GM21367 (cell line): Measurements from ENCODE around the gene B4GAT1.
"Not testable (repeated sequence)": the region's sequence is repeated elsewhere in the genome, so short reads cannot be mapped to it uniquely, and the experiment has no call there.

Source experiments
- ATAC-seq: cut with Tn5 transposase; IDR thresholded peaks from one replicate; pipeline ENCODE4 v1.9.1; 2021; ENCODE audit not compliant: unreplicated experiment

The B4GAT1 gene

DNA sequence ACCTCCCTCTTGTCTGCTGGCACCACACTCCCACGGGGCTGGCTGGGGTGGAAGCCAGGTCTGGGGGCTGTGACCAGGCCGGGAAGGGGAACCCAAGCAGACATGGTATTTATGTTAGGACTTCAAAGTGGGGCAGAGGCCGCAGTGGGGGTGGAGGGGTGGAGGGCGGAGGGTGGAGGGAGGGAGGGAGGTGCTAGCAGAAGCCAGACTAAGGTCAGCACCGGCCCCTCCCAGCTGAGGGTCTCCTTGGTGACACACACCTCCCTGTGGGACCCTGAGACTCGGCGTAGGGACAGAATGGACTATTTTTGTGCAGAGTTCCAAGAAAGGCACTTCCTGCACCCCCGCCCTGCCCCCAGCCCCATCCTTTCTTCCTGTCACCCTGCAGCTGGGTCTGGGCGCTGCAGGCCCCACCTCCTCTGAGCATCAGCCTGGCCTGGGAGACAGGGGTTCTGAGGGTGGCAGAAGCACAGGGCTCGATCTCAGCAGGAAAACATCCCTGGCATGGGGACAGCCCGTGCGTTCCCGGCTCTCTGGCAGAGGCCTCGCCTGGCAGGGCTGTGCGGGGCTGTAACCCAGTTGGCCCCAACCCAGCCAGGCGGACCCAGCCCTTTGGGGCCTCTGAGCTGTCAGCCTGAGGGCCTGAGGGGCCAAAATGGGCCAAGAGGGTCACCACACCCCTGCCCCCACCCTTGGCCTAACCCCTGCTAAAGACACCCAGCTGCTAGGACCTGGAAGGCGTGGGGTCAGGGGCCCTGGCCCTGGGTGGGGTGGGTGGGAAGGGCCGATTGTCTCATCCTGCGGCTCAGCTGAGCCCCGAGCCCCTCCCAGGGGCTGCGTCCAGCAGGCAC lies 20.9 kb downstream of the B4GAT1 start:
- ATAC-seq, result no peak

DNA sequence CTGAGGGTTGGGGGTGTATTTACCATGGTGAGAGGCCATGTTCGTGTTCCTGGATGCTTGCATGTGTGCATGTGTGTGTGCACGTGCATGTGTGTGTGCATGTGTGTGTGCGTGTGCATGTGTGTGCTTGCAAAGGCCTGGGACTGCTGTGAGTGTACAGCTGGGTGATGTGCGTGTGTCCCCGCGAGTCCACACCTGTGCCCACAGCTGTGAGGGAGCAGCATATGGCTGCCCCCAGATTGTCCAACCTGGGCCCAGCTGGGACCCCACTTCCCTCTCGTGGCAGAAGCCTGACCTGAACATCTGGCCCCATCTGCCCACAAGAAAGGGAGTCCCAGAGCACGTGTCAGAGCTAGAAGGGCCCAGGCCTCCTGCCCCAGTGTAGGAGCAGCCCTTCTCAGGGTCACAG lies 22.2 kb downstream of the B4GAT1 start:
- no peak for ATAC-seq

DNA sequence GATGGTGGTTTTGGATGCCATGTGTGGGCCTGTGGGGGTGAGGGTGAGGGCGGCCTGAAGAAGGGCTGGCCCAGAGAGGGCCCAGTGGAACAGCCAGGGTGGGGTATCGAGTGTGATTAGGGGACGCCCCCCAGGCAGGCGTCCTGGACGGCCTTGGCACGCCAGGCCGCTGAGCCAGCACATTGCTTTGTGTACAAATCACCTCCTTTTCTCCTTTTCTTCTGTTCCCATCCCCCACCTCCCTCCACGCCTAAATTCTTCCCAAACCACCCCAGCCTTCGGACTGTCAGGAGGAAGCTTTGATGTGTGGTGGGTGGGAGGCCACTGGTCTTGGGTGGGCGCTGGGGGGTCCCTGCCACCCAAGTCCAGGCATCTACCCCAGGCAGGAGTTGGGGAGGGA lies 22.8 kb downstream of the B4GAT1 start:
- no peak for ATAC-seq

DNA sequence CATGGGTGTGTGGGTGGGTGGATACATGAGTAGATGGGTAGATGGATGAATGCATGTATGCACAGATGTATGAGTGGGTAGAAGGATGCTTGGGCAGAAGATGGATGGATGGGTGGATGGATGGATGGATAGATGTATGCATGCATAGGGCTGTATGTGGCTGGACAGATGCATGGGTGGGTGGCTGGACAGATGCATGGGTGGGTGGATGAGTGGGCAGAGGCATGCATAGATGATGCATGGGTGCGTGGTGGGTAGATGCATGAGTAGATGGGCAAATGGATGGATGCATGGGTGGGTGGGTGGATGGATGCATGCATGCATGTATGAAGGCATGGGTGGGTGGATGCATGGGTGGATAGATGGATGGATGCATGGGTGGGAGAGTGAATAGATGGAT lies 23.7 kb downstream of the B4GAT1 start:
- no peak for ATAC-seq

DNA sequence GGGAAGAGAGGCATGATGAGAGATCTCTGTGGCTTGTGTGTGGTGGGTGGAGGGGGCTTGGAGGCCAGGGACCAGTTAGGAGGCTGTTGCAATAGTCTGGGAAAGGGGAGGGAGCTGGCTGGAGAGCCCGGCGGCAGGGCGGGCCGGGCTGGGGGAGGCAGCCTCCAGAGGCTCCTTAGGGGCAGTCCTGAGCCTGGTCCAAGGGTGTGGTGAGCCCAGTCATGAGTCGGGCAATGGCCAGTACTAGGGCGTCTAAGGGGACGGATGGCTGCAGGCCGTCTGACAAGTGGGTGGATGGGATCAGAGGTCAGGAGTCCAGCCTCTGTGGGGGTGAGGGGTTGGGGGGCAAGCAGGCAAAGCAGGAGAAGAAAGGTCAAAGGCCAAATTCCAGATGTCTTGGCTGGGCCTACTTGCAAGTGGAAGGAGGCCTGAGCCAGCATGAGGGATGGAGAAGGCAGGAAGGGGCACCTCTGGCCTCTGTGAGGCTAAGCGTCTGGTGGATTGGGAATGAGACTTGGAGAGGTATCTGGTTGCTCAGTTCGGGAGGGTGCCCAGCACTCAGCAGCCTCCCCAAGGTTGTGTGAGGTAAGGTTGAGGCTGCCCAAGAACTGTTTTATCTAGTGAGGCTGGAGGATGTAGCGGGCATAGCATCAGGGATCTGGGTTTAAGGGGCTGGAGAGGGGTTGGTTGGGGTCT lies 24.5 kb downstream of the B4GAT1 start:
- ATAC-seq, result no peak

DNA sequence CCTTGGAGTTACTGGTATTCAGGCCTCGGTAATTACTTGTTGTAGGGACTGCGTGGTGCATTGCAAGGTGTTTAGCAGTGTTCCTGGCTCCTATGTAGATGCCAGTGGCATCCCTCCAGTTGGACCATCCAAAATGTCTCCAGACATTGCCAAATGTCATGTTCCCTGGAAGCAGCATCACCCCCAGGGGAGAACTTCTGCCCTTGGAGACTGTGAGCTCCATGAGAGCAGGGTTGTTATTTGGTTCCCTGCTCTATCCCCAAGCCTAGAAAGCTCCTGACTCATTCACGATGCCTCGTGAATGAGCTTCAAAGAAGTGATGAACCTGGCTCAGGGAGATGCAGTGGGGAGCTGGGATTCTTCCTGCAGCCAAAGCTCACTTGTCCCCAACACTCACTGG lies 25.8 kb downstream of the B4GAT1 start:
- no peak for ATAC-seq

DNA sequence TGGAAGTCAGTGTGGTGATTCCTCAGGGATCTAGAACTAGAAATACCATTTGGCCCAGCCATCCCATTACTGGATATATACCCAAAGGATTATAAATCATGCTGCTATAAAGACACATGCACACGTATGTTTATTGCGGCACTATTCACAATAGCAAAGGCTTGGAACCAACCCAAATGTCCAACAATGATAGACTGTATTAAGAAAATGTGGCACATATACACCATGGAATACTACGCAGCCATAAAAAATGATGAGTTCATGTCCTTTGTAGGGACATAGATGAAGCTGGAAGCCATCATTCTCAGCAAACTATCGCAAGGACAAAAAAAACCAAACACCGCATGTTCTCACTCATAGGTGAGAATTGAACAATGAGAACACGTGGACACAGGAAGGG lies 26.7 kb downstream of the B4GAT1 start:
- ATAC-seq, result not testable (repeated sequence)

DNA sequence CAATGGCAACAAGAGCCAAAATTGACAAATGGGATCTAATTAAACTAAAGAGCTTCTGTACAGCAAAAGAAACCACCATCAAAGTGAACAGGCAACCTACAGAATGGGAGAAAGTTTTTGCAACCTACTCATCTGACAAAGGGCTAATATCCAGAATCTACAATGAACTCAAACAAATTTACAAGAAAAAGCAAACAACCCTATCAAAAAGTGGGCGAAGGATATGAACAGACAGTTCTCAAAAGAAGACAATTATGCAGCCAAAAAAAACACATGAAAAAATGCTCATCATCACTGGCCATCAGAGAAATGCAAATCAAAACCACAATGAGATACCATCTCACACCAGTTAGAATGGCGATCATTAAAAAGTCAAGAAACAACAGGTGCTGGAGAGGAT lies 27.1 kb downstream of the B4GAT1 start:
- not testable (repeated sequence) for ATAC-seq

DNA sequence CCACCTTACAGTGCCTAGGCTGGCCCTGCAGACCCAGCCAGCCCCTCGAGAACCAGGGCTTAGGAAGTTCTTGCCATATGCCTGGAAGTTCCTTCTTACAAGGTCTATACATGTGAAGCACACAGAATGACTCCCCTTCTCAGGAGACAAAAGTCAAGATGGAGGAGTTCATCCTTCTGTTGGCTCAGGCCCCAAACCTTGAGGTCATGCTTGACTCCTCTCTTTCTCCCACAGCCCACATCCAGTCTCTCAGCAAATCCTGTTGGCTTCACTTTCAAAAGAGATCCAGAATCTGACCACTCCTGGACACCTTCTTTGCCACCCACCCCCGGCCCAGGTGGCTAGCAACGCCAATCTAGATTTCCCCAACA lies 28.8 kb downstream of the B4GAT1 start:
- no peak for ATAC-seq

DNA sequence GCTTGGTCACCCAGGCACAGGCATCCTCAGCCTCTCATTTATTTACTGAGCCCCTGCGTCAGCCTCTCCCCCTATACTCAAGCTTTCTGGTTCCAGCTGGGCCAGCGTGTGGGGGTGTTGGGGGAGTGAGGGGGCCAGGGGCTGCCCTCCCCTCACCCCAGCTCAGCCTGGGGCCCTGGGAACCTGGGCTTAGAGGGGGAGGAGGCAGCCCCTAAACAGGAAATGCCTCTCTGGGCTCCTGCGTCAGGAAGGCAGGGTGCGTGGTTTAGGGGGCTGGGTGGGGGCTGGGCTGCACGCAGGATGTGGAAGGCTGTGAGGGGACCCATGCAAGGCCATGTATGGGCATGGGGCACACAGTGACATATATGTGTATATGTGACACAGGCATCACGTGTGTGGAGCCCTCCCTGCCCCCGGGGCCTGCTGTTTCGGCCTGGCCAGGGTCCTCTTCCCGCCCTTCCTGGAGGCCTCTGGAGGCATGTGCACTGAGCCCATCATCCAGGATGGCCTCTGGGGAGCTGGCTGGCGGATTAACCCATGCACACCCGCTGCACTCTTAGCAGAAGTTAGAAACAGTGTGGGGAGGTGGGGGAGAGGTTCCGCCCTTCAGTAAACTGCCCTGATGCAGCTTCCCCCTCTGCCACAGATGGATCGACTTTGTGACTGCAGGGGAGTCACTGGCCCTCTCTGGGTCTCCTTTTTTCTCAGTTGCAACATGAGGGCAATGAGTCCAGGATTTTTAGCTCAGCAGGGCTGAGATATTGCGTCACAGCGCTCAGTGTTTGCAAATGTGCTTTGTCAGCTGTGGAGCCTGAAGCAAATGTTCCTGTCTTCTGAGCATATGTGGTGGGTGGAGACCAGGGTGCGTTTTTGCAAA lies 29.5 kb downstream of the B4GAT1 start:
- no peak for ATAC-seq

DNA sequence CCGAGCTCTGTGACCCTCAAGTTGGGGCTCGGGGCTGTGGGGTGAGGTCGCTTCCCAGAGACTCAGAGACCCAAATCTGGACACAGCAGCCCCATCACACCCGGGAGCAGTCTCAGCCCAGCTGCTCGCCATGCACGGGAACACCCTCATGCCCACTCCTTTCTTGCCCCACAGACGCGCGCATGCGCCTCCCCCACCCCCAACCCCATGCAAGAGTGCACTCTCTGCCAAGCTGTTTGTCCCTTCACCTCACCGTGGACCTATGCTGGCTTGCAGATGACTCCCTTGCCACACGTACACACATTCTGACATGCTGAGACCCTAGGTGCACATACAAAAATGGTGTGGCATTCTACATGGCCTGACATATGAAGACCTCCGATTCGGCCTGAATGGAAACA lies 30.1 kb downstream of the B4GAT1 start:
- no peak for ATAC-seq

DNA sequence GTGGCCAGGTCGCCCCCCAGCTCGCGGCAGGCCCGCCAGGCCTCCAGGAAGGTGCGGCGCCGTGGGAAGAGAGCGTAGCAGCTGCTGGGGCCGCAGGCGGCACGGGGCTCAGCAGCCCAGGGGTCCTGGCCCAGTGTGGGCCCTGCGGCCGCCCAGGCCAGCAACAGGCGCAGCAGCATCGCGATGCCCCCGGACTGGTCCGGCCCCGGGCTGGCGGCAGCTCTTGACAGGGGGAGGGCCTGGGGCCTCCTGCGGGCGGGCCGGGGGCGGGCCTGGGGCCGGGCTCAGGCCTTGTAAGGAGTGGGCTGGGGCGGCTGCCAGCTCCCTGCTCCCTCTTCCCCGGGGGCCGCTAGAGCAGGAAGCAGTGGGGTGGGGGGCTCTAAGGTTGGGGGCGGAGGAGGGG lies 30.6 kb downstream of the B4GAT1 start, which contains the start of gene CD248:
CD248 (minus strand) TSS at position 196 of the 403 bp plus-strand sequence; CDS start at position 179, 17 bp downstream.
- ATAC-seq, result no peak

DNA sequence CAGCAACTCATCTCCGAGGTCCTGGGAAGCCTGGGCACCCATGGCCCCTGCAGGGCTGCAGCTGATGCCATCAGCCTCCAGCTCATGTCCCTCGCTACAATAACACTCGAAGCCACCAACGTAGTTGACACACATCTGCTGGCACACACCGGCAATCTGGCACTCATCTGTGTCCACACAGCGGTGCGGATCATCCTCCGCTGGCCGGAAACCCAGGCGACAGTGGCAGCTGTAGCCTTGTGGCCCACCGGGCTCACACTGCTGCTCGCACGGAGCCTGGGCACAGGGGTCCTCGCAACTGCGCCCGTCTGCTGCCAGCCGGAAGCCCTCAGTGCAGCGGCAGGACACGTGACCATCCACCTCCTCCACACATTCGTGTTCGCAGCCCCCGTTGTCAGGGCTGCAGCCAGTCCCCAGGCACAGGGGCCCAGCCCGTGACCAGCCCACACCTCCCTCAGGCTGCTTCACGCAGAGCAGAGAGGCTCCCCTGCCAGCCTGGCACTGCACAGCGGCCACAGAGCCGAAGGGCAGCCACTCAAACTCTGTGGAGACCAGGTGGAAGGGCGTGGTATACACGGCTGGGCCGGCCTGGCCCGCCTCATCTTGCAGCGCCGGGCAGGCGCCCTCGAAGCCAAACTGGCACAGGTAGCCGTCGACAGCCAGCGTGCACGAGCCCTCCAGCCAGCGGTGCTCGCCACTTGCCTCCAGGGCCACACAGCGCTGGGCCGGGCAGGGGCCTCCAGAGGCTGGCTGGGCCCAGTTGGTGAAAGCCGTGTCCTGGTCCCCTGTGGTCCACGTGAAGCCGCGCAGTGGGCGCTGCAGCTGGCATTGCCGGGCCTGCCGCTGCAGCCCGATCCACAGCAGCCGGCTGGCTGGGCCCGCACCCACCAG lies 31.3 kb downstream of the B4GAT1 start:
- ATAC-seq, result no peak

DNA sequence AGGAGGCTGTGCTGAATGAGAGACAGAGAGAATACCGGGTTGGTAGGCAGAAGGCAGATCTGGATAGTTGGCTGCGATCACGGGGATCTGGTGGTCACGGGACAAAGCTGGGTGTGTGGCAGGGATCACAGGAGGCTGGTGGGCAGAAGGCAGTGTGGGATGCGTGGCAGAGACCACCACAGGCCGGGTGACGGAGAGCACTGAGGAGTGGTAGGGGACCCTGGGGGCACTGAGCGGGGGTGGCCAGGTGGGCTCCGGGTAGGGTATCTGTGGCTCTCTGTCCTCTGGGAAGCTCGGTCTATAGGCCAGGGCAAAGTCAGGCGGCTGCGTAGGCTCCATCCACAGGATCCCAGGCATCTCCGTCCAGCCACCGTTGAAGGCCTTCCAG lies 31.9 kb downstream of the B4GAT1 start:
- no peak for ATAC-seq

DNA sequence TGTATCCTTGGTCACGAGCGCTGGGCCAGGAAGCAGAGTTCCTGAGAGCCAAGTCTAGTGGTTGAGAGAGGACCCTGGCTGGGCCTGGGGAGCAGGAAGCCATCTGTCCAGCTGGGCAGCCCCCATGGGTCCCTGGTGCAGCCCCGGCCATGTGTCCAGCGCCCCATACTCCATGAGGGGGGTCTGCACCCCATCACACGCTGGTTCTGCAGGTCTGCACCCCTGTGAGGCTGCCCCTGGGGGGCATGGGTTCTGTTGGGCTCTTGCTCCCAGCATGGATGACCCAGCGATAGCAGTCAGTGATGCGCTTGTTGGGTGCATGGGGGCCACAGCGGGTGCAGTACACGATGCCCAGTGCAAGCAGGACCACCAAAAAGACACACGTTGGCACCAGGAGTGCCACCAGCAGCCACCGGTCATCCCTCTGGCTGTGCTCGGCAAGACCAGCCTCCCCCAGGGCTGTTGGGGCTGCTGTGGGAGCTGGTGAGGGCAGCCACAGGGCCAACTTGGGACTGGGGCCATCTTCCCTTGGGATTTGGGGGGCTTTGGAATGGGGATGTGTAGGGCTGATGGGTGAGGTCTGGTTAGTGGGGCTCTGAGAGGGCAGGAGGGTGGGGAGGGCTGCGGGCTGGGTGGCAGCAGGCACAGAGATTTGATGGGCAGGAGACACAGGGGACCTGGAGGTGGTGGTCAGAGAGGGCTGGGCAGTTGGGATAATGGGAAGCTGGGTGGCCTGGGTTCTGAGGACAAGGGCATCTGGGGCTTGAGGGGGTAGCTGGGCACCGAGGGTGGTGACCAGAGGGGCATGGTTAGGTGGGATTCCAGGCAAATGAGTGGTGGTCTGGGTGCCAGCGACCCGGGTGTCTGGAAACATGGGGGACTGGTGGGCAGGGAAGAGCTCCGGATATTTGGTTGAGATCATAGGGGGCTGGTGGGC lies 32.6 kb downstream of the B4GAT1 start:
- ATAC-seq, result no peak

DNA sequence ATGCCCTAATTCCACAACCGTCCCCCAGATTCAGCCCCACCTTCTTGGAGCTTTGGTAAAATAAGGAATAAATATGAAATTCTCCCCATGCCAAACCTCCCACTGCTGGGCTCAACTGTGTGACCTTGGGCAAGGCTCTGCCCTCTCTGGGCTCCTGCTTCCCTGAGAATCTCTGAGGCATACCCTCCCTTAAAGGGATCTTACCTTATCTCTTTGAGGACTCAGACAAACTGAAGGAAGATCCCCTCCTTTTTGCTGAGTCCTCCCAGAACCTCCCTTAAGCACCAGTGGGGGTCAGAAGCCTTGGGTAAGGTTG lies 33.3 kb downstream of the B4GAT1 start:
- no peak for ATAC-seq

DNA sequence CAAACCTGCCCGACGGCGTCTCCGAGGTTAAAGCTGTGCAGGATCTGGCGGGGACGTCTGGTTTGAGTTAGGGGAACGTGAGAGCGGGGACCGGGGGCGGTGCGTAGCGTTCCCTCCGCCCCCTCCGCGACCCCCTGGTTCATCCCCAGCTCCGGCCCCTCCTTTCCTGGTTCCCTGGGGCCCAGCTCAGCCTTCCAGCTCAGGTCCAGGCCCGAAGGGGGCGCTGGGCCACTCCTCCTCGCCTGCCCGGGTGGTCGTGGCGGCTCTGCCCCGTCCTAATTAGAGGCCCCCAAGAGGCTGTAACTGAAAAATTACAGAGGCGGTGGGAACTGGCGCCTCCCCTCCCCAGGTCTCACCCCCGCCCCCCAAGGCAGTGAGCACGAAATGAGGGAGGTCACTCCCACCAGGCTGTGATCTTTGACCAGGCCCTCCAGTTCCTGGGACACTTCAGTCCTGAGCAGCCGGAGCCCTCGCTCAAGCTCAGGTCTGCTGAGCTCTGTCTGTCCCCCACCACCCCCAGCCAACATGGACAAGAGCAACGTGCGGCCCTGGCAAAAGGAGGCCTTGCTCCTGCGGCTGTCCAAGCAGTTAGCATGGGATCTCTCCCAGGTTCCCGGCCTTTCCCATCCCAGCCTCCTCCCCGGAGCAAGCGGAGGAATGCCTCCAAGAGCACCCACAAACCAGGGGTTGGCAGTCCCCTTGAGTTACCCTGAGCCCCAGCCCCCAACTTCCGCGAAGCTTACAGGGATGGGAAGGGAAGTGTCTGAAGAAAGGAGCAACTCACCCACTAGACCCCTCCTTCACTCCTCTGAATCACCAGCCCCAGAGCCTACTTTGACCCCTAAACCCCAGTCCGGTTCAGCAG lies 33.9 kb downstream of the B4GAT1 start:
- no peak for ATAC-seq

DNA sequence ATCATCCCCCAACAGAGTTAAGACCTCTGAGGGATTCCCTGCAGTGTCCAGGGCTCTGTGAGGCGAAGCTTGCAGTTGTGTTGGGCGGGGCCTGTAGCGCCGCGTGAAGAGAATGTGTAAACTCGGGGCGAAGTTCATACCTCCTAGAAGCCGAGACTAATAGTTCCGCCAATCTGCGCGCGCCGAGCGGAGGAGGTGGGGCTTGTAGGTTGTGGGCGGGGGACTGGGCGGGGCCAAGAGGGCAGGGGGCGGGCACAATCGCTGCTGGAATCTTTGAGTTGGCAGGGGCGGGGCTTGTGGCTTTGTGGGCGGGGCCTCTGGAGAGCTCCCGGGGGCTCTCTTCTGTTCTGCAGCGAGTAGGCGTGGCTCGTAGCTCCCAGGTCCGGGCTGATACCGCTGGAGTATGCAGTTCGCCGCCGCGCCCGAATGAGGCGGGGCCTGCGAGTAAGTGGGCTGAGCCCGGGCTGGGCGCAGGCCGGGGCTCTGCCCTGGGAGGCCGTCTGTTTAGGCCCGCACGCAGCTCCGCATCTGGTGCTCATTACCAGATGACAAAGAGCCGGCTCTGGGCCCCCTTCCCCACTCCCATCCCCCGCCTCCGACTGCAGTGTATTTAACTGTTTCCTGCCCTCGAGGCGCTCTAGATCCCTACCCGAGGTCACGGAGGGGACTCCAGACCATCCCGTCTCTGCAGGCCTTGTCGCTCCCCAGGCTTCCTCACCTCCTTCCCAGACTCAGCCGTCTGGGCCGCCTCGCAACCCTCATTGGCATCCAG lies 34.7 kb downstream of the B4GAT1 start:
- ATAC-seq, result peak; percentile 57
